Dedifferentiated amniotic fluid mesenchymal stem cell (primary cell): ENCODE data around the gene USH1G.

ENCODE experiments used
- DNase-seq: peaks from one replicate; pipeline ENCODE4 v3.0.0-alpha.2; 2016; ENCODE audit errors: extremely low spot score

The USH1G gene

GRCh38 chr17:74954115-74954514, 31.1 kb upstream of the USH1G start:
- DNase-seq: no peak

- DNase-seq: no peak
Measured at GRCh38 chr17:74953134-74953687, 30.2 kb upstream of the USH1G start.

GRCh38 chr17:74952431-74953133, 29.5 kb upstream of the USH1G start:
- no peak for DNase-seq

- DNase-seq: no peak
Measured at GRCh38 chr17:74951680-74952421, 28.8 kb upstream of the USH1G start.

GRCh38 chr17:74951065-74951464, 28.0 kb upstream of the USH1G start:
- DNase-seq: no peak

GRCh38 chr17:74950207-74950606, 27.2 kb upstream of the USH1G start:
- no peak for DNase-seq

- no peak for DNase-seq
Measured at GRCh38 chr17:74949455-74950115, 26.5 kb upstream of the USH1G start.

- DNase-seq: no peak
Measured at GRCh38 chr17:74947041-74947754, 24.1 kb upstream of the USH1G start.

GRCh38 chr17:74946641-74947040, 23.6 kb upstream of the USH1G start:
- DNase-seq: no peak

- no peak for DNase-seq
Measured at GRCh38 chr17:74945543-74945942, 22.5 kb upstream of the USH1G start.

GRCh38 chr17:74943808-74944522, 20.9 kb upstream of the USH1G start:
- no peak for DNase-seq

GRCh38 chr17:74941128-74941725, 18.2 kb upstream of the USH1G start:
- no peak for DNase-seq

GRCh38 chr17:74939534-74939933, 16.5 kb upstream of the USH1G start:
- no peak for DNase-seq

GRCh38 chr17:74938194-74938950, 15.3 kb upstream of the USH1G start:
- DNase-seq: no peak

- DNase-seq: no peak
Measured at GRCh38 chr17:74937064-74938051, 14.3 kb upstream of the USH1G start.

- DNase-seq: no peak
Measured at GRCh38 chr17:74936470-74936799, 13.4 kb upstream of the USH1G start.

GRCh38 chr17:74935585-74936469, 12.8 kb upstream of the USH1G start, which contains the start of gene OTOP3:
Gene OTOP3 (plus strand): TSS chr17:74935898. CDS start chr17:74935922, 24 bp downstream.
- no peak for DNase-seq

GRCh38 chr17:74935048-74935447, 12.0 kb upstream of the USH1G start:
- DNase-seq: no peak
